Panc1 (cell line): ENCODE measurements around the gene MARCHF6. TPM values are rescaled to one million over a fixed set of nuclear protein-coding genes. Genes with fewer than 3 reads are reported as not detected.

Source experiments
- ATAC-seq: fragments of 200-7000 bp; cut with Tn5 transposase; 2 replicates; pipeline ENCODE4 v1.9.1; 2020; ENCODE audit warnings: mild to moderate bottlenecking, moderate library complexity
- BruUV-seq: library from RNA; stranded (reverse); fragments of 400-500 nt; replicated peaks from 2 replicates; lab custom pipeline; 2021; lab: Mats Ljungman, UMichigan
- CTCF ChIA-PET: fragments of 300-600 bp; sonication (Branson Sonifier 250); formaldehyde crosslinking; loops from one replicate; lab custom pipeline; 2022; ENCODE audit warnings: antibody characterized with exemption; lab: Charles Lee
- POLR2A ChIA-PET: fragments of 300-600 bp; sonication (Branson Sonifier 250); formaldehyde crosslinking; loops from one replicate; lab custom pipeline; 2022; ENCODE audit warnings: antibody characterized with exemption; lab: Charles Lee
- DNase-seq: peaks from one replicate; pipeline ENCODE4 v3.0.0-alpha.2; 2010; ENCODE audit warnings: low read depth, low spot score
- H3K27ac ChIP-seq: 2 replicates; pipeline ENCODE4 v1.5.1; 2011; ENCODE audit warnings: mild to moderate bottlenecking, low read length, inconsistent platforms
- H3K27me3 ChIP-seq: fragments of 200-500 bp; sonication (Bioruptor generic); 2 replicates; pipeline ENCODE4 v1.6.0; 2014; ENCODE audit warnings: low read length, inconsistent platforms; ENCODE audit not compliant: control insufficient read depth, insufficient read depth
- H3K36me3 ChIP-seq: fragments of 200-500 bp; sonication (Bioruptor generic); 2 replicates; pipeline ENCODE4 v1.5.1; 2014; ENCODE audit warnings: inconsistent platforms, mild to moderate bottlenecking, low read length, moderate library complexity; ENCODE audit not compliant: control insufficient read depth, insufficient read depth
- H3K4me1 ChIP-seq: 2 replicates; pipeline ENCODE4 v1.5.1; 2011; ENCODE audit warnings: inconsistent platforms, mild to moderate bottlenecking, low read length, moderate library complexity; ENCODE audit not compliant: control insufficient read depth, insufficient read depth
- H3K4me3 ChIP-seq, 2 experiments: 2 replicates each; pipeline ENCODE4 v1.5.1; 2011 to 2012; ENCODE audit warnings: low read depth in 2 of 2, low read length in 2 of 2, mild to moderate bottlenecking in 2 of 2, inconsistent platforms in 1 of 2, moderate library complexity in 1 of 2
- H3K9me3 ChIP-seq: fragments of 200-500 bp; sonication (Bioruptor generic); 2 replicates; pipeline ENCODE4 v1.5.1; 2014; ENCODE audit warnings: low read depth, mild to moderate bottlenecking, inconsistent platforms, low read length, moderate library complexity; ENCODE audit not compliant: control insufficient read depth, insufficient read depth
- CTCF ChIP-seq: fragments of 450-650 bp; IDR thresholded peaks from 2 replicates; pipeline ENCODE4 v1.5.1; 2017; ENCODE audit warnings: mild to moderate bottlenecking
- POLR2AphosphoS5 ChIP-seq: IDR thresholded peaks from 2 replicates; pipeline ENCODE4 v1.6.1; 2012; ENCODE audit warnings: mild to moderate bottlenecking, low read depth, low read length, moderate library complexity
- REST ChIP-seq, 2 experiments: IDR thresholded peaks; 2 replicates each; pipeline ENCODE4 v1.6.1; 2011 to 2012; ENCODE audit warnings: low read depth in 2 of 2, control low read depth in 1 of 2, low read length in 1 of 2, mild to moderate bottlenecking in 1 of 2, moderate library complexity in 1 of 2; ENCODE audit not compliant: insufficient read depth in 1 of 2
- SIN3A ChIP-seq: IDR thresholded peaks from 2 replicates; pipeline ENCODE4 v1.6.1; 2012; ENCODE audit warnings: low read depth, mild to moderate bottlenecking, low read length, moderate library complexity, borderline replicate concordance; ENCODE audit not compliant: insufficient read depth
- TCF7L2 ChIP-seq: IDR thresholded peaks from 2 replicates; pipeline ENCODE4 v1.6.1; 2011; ENCODE audit warnings: mild to moderate bottlenecking, low read depth, low read length, inconsistent platforms
- in situ Hi-C: cut with HindIII; loops from 2 replicates; pipeline ENCODE4 v1.10.0; 2016; ENCODE audit warnings: low sequenced_read_pairs, low pct_unique_long_range_greater_than_20kb
- intact Hi-C: fragments of 100-400 bp; cut with micrococcal nuclease; formaldehyde crosslinking; loops from one replicate; pipeline ENCODE4 v1.10.0; 2022; ENCODE audit not compliant: unreplicated experiment
- total RNA-seq: library from RNA; stranded (reverse); gene quantifications from one replicate; pipeline ENCODE4 v1.2.1, GENCODE V29; 2021; ENCODE audit not compliant: unreplicated experiment

The MARCHF6 gene
- total RNA-seq, 1 experiment from 2014 or later = 172 TPM

GRCh38 chr5:10338686-10339057 is 14.8 kb upstream of the MARCHF6 start:
- no peaks in the 10 kb centered on the region for H3K9me3 ChIP-seq
- ChIA-PET POLR2A (no interaction called here), CTCF (no interaction called here)
- in situ Hi-C loops (no loop called here), intact Hi-C loops (no loop called here)
- TF ChIP-seq POLR2AphosphoS5 (no peak), REST (IDR thresholded peaks at IDR 0.05; ENCODE audit: insufficient read depth in 1 of 2, low read depth in 2 of 2, low read length in 1 of 2) (no peak), CTCF (no peak), SIN3A (no peak), TCF7L2 (no peak)
- H3K4me1 ChIP-seq = peaks cover 8% of the 10 kb centered on the region; the same call in 1 of the 2 replicates
- no peaks in the 10 kb centered on the region for H3K36me3 ChIP-seq
- H3K27ac ChIP-seq = no peak overlapping the region
- H3K27me3 ChIP-seq = no peaks in the 10 kb centered on the region
- no TSS peak for BruUV-seq
- DNase-seq (no peak), ATAC-seq (no peak)
- H3K4me3 ChIP-seq = no peak overlapping the region

- CTCF ChIA-PET = no interaction called here
- TF ChIP-seq SIN3A (no peak), REST (IDR thresholded peaks at IDR 0.05; ENCODE audit: insufficient read depth in 1 of 2, low read depth in 2 of 2, low read length in 1 of 2) (no peak), CTCF (no peak)
- POLR2A ChIA-PET = no interaction called here
- intact Hi-C loops = no loop called here
- Histone ChIP-seq H3K9me3 (no peaks in the 10 kb centered on the region), H3K36me3 (no peaks in the 10 kb centered on the region), H3K27ac (no peak overlapping the region), H3K27me3 (no peaks in the 10 kb centered on the region), H3K4me1 (0 out of 2 replicates have a peak, but pooled peaks cover 3% of the 10 kb centered on the region), H3K4me3 (no peak overlapping the region)
- DNase-seq = no peak
- in situ Hi-C loops = no loop called here
- BruUV-seq = no TSS peak
- no peak for ATAC-seq
These were observed 14.3 kb upstream of the MARCHF6 start for GRCh38 chr5:10339058-10339811.
